Activated CD8-positive, alpha-beta T cell treated with anti-CD3 and anti-CD28 coated beads for 36 hours (primary cell): ENCODE data around the gene OCSTAMP. TPM values are rescaled to one million over a fixed set of nuclear protein-coding genes. Genes with fewer than 3 reads are reported as not detected.

Source experiments
- ATAC-seq: fragments of 200-7000 bp; cut with Tn5 transposase; one replicate; pipeline ENCODE4 v1.10.0; 2021; ENCODE audit warnings: mild to moderate bottlenecking, moderate library complexity
- CTCF ChIA-PET: fragments of 350-600 bp; sonication (Branson Sonifier 250); formaldehyde crosslinking; loops from one replicate; lab custom pipeline; 2021; ENCODE audit warnings: antibody characterized with exemption; lab: Charles Lee
- POLR2A ChIA-PET: fragments of 350-600 bp; sonication (Branson Sonifier 250); formaldehyde crosslinking; loops from one replicate; lab custom pipeline; 2021; ENCODE audit warnings: antibody characterized with exemption; lab: Charles Lee
- DNase-seq: peaks from one replicate; pipeline ENCODE4 v3.0.0-alpha.2; 2020
- H3K27ac Mint-ChIP-seq: one replicate; pipeline ENCODE4 v1.8.0; 2021; ENCODE audit warnings: mild to moderate bottlenecking, mixed read lengths
- H3K27me3 Mint-ChIP-seq: one replicate; pipeline ENCODE4 v1.8.0; 2021; ENCODE audit warnings: mixed read lengths
- H3K36me3 Mint-ChIP-seq: one replicate; pipeline ENCODE4 v1.8.0; 2021; ENCODE audit warnings: low read depth, mixed read lengths
- H3K4me1 Mint-ChIP-seq: one replicate; pipeline ENCODE4 v1.8.0; 2021; ENCODE audit warnings: low read depth, mixed read lengths
- H3K4me3 Mint-ChIP-seq: one replicate; pipeline ENCODE4 v1.8.0; 2021; ENCODE audit warnings: mild to moderate bottlenecking, moderate library complexity, mixed read lengths
- H3K9me3 Mint-ChIP-seq: one replicate; pipeline ENCODE4 v1.8.0; 2021; ENCODE audit warnings: mixed read lengths
- CTCF ChIP-seq: fragments of 200-600 bp; IDR thresholded peaks from one replicate; pipeline ENCODE4 v1.8.0; 2022; ENCODE audit warnings: antibody characterized with exemption, mild to moderate bottlenecking
- intact Hi-C: fragments of 100-400 bp; cut with micrococcal nuclease; formaldehyde crosslinking; loops from one replicate; pipeline ENCODE4 v1.10.0; 2022
- total RNA-seq, 2 experiments: library from RNA; stranded (reverse); gene quantifications; one replicate each; pipeline ENCODE4 v1.2.3, GENCODE V29; 2021

The OCSTAMP gene
- total RNA-seq, 2 experiments from 2014 or later = not detected

- DNase-seq (no peak), ATAC-seq (no peak)
- peaks cover 4% of the 10 kb centered on the region for H3K27me3 Mint-ChIP-seq
- H3K36me3 Mint-ChIP-seq = no peaks in the 10 kb centered on the region
- POLR2A ChIA-PET = no interaction called here
- no peaks in the 10 kb centered on the region for H3K9me3 Mint-ChIP-seq
- CTCF ChIA-PET = interaction anchor here (1.5 kb wide), 1 partner anchor 24 kb away, joined by 6 read pairs; no protein-coding TSS in a partner anchor
- intact Hi-C loops = no loop called here
- peaks cover 4% of the 10 kb centered on the region for H3K4me1 Mint-ChIP-seq
- no peak overlapping the region for H3K4me3 Mint-ChIP-seq
- no peak for TF ChIP-seq CTCF
- no peak overlapping the region for H3K27ac Mint-ChIP-seq
Observed at GRCh38 chr20:46586724-46587123, 36.3 kb upstream of the OCSTAMP start.

- H3K27ac Mint-ChIP-seq = no peak overlapping the region
- ChIA-PET CTCF (no interaction called here), POLR2A (no interaction called here)
- H3K27me3 Mint-ChIP-seq = peaks cover 4% of the 10 kb centered on the region
- no peaks in the 10 kb centered on the region for H3K36me3 Mint-ChIP-seq
- ATAC-seq (no peak), DNase-seq (no peak)
- TF ChIP-seq CTCF = no peak
- intact Hi-C loops = no loop called here
- peaks cover 4% of the 10 kb centered on the region for H3K4me1 Mint-ChIP-seq
- no peak overlapping the region for H3K4me3 Mint-ChIP-seq
- H3K9me3 Mint-ChIP-seq = no peaks in the 10 kb centered on the region
Observed at GRCh38 chr20:46584508-46584907, 34.1 kb upstream of the OCSTAMP start.

DNA sequence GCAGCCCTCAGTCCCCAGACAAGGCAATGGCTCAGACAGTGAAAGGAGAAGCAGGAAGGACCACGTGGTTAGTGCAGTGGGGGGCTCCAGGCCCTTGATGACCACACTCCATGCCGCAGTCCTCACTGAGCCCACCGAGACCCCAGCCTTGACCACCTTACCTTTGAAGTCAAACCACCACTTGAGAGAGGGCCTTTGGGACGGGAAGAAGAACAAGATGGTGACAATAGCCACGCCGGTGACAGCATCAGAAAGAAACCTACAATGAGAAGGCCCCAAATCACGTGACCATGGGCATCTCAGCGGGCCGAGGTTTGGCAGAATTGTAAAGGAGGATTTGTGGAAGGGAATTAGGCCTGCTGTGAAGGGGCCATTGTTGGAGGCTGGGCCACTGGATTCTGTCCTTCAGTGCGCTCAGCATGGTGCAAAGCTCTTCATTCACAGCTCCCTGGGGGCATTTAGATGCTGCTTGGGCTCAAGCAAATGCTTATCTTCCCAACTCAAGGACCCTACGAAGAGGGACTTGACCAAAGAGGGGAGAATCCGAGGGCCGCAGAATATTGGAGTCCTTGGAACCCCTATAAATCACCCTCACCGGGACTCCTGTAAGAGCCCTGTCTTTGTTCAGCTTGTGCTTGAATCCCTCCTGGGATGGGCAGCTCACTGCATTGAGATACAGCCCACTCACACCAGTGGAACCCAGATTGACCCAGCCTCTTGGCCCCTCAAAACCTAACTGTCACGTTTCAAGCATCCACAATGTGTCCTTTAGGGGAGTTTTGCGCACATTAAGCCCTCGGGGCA, 33.2 kb upstream of the OCSTAMP start:
- Mint-ChIP-seq H3K9me3 (no peaks in the 10 kb centered on the region), H3K36me3 (no peaks in the 10 kb centered on the region), H3K27ac (no peak overlapping the region), H3K4me3 (no peak overlapping the region), H3K27me3 (peaks cover 3% of the 10 kb centered on the region), H3K4me1 (no peaks in the 10 kb centered on the region)
- TF ChIP-seq CTCF = no peak
- DNase-seq (no peak), ATAC-seq (no peak)
- POLR2A ChIA-PET = no interaction called here
- CTCF ChIA-PET = no interaction called here
- intact Hi-C loops = no loop called here

DNA sequence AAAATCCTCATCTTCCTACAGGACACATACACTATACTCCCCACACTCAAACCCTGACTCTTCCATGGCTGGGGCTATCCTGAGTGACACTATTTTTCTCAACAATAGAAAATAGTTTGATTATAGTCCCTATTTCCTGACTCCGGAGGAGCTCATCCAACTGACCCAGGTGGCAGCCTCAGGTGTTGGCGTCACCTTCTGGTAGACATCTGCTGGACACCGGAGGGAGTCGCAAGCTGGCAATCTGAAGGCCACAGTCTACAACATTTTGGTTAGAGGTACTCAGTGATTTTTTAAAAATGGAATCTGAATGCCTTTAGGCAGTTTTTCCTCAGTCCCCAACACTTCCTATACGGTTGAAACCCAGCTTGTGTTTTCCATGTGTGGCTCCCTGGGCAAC, 32.2 kb upstream of the OCSTAMP start:
- Mint-ChIP-seq H3K4me1 (no peaks in the 10 kb centered on the region), H3K27me3 (peaks cover 4% of the 10 kb centered on the region), H3K4me3 (no peak overlapping the region), H3K9me3 (no peaks in the 10 kb centered on the region), H3K27ac (no peak overlapping the region), H3K36me3 (no peaks in the 10 kb centered on the region)
- POLR2A ChIA-PET = interaction anchor here (0.8 kb wide), 1 partner anchor 15 kb away, joined by 3 read pairs; no protein-coding TSS in a partner anchor
- DNase-seq (no peak), ATAC-seq (no peak)
- intact Hi-C loops = no loop called here
- CTCF ChIA-PET = interaction anchor here (1.5 kb wide), 1 partner anchor 20 kb away, joined by 5 read pairs; no protein-coding TSS in a partner anchor
- TF ChIP-seq CTCF = no peak

GRCh38 chr20:46581391-46581790, 30.9 kb upstream of the OCSTAMP start:
- no peak overlapping the region for H3K27ac Mint-ChIP-seq
- no peak overlapping the region for H3K4me3 Mint-ChIP-seq
- peaks cover 4% of the 10 kb centered on the region for H3K27me3 Mint-ChIP-seq
- ChIA-PET POLR2A (interaction anchor here (0.8 kb wide), 1 partner anchor 37 kb away, joined by 3 read pairs; no protein-coding TSS in a partner anchor), CTCF (interaction anchor here (1.5 kb wide), 1 partner anchor 19 kb away, joined by 5 read pairs; no protein-coding TSS in a partner anchor)
- no peak for ATAC-seq
- intact Hi-C loops = no loop called here
- no peak for DNase-seq
- no peak for TF ChIP-seq CTCF
- H3K4me1 Mint-ChIP-seq = no peaks in the 10 kb centered on the region
- H3K9me3 Mint-ChIP-seq = no peaks in the 10 kb centered on the region
- no peaks in the 10 kb centered on the region for H3K36me3 Mint-ChIP-seq
